Measurements from ENCODE around the gene BCL7A.
"Not testable (repeated sequence)": the region's sequence is repeated elsewhere in the genome, so short reads cannot be mapped to it uniquely, and the experiment has no call there.

Gene BCL7A

DNA sequence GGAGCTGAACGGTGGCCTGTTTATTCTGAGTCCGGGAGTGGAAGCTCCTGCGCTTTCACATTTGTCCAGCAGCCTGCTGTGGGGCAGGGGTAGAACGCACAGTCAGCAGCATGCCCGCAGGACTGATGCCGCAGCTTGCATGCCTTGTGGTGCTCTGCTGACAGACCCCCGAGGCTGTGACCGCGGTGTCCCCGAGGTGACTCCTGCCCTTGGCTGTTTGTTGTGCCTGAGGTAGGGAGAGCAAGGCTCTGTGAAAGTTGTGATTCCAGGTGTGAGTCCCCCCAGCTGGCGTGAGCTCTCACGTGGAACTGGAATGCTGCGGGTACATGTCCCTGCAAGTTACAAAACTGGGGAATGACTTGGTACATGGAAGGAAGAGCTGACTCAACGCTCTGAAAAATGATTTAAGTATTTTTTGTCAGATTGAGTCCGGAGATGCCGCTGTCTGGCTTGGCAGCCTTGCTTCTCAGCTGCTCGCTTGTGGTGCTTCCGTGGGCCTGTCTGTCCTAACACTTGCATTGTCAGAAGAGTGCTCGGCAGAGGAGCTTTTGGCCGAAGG lies 75.0 kb downstream of the BCL7A start:
- H3K9me3 Mint-ChIP-seq = no peaks in the 10 kb centered on the region
- H3K4me1 Mint-ChIP-seq = peaks cover 58% of the 10 kb centered on the region
- no peak for DNase-seq
- peak overlapping the region in 1 of 2 donors; percentile 47 for H3K4me3 Mint-ChIP-seq
- H3K27ac Mint-ChIP-seq = peak overlapping the region in 1 of 2 donors; percentile 10
- no peak for ATAC-seq
- no peaks in the 10 kb centered on the region for H3K27me3 Mint-ChIP-seq

DNA sequence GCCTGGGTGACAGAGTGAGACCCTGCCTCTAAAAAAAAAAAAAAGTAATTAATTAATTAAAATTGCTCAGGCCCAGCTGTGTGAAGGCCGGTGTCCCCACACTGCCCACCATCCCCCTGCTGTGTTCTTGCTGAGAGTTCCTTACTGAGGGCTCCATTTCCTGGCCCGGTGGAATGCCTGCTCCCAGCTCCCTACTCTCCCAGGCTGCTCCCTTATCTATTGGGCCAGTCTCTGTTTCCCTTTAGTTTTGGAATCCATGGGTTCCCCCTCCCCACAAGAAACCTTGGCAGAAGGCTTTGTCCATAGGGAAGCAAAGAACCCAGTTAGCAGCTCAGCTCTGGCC lies 75.9 kb downstream of the BCL7A start:
- H3K4me1 Mint-ChIP-seq = peaks cover 63% of the 10 kb centered on the region
- no peaks in the 10 kb centered on the region for H3K27me3 Mint-ChIP-seq
- no peaks in the 10 kb centered on the region for H3K9me3 Mint-ChIP-seq
- no peak for ATAC-seq
- H3K27ac Mint-ChIP-seq = peak overlapping the region in 1 of 2 donors; percentile 88
- H3K4me3 Mint-ChIP-seq = peak overlapping the region; percentile 68 to 78
- DNase-seq = no peak

GRCh38 chr12:122097927-122098756 lies 76.5 kb downstream of the BCL7A start:
- Mint-ChIP-seq H3K4me1 (peaks cover 65% of the 10 kb centered on the region), H3K9me3 (no peaks in the 10 kb centered on the region), H3K27ac (peak overlapping the region; percentile 67 to 88), H3K4me3 (peak overlapping the region; percentile 68 to 78), H3K27me3 (no peaks in the 10 kb centered on the region)
- DNase-seq (no peak), ATAC-seq (peak; percentile 66)

DNA sequence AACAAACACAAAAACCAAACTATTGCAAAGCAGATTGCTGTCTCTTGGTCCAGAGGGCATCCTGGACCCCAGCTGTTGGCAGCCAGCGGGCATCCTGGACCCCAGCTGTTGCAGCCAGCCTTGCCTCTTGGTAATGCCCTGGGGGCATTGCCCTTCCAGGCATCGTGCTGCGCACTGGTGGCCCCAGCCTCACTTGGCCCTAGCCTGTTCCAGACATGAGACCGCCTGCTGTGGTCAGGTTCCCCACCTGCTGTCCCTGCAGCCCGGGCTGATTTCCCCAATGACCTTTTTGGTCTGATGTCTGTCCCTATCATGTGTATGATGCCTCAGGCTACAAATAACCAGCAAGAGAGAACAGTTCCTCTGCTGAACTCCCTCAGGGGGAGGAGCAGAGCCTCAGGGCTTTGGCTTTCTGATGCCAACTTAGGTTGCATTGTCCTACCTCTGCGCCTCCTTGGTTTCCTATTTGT lies 77.6 kb downstream of the BCL7A start:
- no peaks in the 10 kb centered on the region for H3K27me3 Mint-ChIP-seq
- DNase-seq = no peak
- peaks cover 72% of the 10 kb centered on the region for H3K4me1 Mint-ChIP-seq
- ATAC-seq = peak; percentile 34
- H3K4me3 Mint-ChIP-seq = peak overlapping the region; percentile 68 to 78
- H3K27ac Mint-ChIP-seq = peak overlapping the region in 1 of 2 donors; percentile 35
- H3K9me3 Mint-ChIP-seq = no peaks in the 10 kb centered on the region

GRCh38 chr12:122099856-122100255 lies 78.2 kb downstream of the BCL7A start:
- Mint-ChIP-seq H3K4me3 (peak overlapping the region; percentile 36 to 78), H3K27ac (peak overlapping the region in 1 of 2 donors; percentile 72), H3K27me3 (no peaks in the 10 kb centered on the region), H3K4me1 (peaks cover 78% of the 10 kb centered on the region), H3K9me3 (no peaks in the 10 kb centered on the region)
- ATAC-seq (peak; percentile 39), DNase-seq (no peak)

DNA sequence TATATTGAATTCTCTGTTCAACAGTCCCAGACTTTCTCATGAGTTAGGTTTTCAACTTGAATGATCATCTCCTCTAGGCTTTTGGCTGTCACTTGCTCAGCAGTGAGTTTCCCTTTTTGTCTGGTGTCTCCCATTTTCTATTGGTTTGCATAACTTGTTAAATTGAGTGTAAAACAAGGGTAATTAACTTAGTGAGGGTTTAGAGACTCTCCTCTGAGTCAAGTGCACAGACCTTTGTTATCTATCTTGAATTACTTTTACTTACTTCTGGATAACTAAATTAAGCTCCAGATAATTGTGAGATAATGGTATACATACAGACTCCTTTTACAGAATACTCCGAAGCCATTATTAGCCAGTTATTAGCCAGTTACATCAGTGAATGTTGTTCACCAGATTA lies 78.9 kb downstream of the BCL7A start:
- Mint-ChIP-seq H3K27me3 (no peaks in the 10 kb centered on the region), H3K4me1 (peaks cover 85% of the 10 kb centered on the region), H3K9me3 (no peaks in the 10 kb centered on the region), H3K27ac (peak overlapping the region in 1 of 2 donors; percentile 85), H3K4me3 (peak overlapping the region; percentile 15 to 78)
- no peak for DNase-seq
- no peak for ATAC-seq

DNA sequence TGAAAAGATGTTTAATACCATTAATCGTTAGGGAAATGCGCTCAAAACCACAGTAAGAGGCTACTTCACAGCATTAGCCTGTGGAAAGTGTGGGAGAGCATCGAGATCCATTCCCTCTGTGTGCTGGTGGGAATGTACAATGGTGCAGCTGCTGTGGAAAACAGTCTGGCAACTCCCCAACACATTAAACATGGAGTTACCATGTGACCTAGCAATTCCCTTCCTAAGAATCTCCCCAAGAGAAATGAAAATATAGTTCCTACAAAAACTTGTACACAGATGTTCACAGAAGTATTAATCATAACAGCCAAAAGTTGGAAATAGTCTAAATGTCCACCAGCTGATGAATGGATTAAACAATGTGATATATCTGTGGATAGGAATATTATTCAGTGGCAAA lies 80.6 kb downstream of the BCL7A start:
- DNase-seq (no peak), ATAC-seq (no peak)
- H3K9me3 Mint-ChIP-seq = no peaks in the 10 kb centered on the region
- no peak overlapping the region for H3K4me3 Mint-ChIP-seq
- no peak overlapping the region for H3K27ac Mint-ChIP-seq
- peaks cover 88% of the 10 kb centered on the region for H3K4me1 Mint-ChIP-seq
- H3K27me3 Mint-ChIP-seq = no peaks in the 10 kb centered on the region

DNA sequence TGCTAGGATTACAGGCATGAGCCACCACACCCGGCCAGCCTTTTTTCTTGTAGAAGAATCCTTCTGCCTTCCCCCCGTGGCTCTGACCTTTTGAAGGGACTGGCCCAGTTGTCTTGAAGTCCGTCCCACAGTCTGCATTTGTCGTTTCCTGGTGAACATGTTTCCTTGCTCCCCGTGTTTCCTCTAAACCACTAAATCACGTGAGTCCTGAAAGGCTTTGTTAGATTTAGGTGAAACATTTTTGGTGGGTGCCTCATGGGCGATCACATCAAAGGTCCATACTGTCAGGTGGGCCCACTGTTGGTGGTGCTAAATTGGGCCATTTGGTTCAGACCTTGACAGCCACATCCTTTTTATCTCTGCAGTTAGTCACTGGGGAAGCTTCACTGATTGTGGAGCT lies 83.2 kb downstream of the BCL7A start:
- DNase-seq (peak in 1 of 2 donors; percentile 58), ATAC-seq (peak; percentile 68)
- H3K27me3 Mint-ChIP-seq = no peaks in the 10 kb centered on the region
- peaks cover 88% of the 10 kb centered on the region for H3K4me1 Mint-ChIP-seq
- peak overlapping the region; percentile 63 to 71 for H3K4me3 Mint-ChIP-seq
- peak overlapping the region; percentile 21 to 87 for H3K27ac Mint-ChIP-seq
- H3K9me3 Mint-ChIP-seq = no peaks in the 10 kb centered on the region

DNA sequence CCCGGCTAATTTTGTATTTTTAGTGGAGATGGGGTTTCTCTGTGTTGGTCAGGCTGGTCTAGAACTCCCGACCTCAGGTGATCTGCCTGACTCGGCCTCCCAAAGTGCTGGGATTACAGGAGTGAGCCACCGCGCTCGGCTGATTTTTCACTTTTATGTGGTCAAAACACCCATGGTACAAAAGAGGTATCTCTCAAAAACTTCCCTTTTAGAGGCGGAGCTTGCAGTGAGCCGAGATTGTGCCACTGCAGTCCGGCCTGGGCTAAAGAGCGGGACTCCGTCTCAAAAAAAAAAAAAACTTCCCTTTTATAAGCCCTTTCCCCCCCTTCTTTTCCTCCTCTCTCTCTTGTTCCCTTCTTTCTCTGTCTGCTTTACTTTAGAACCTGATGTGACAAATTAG lies 83.8 kb downstream of the BCL7A start:
- Mint-ChIP-seq H3K4me1 (peaks cover 88% of the 10 kb centered on the region), H3K4me3 (peak overlapping the region; percentile 63 to 65)
- H3K27me3 Mint-ChIP-seq, ATAC-seq, DNase-seq, H3K27ac Mint-ChIP-seq, H3K9me3 Mint-ChIP-seq: not testable (repeated sequence)

DNA sequence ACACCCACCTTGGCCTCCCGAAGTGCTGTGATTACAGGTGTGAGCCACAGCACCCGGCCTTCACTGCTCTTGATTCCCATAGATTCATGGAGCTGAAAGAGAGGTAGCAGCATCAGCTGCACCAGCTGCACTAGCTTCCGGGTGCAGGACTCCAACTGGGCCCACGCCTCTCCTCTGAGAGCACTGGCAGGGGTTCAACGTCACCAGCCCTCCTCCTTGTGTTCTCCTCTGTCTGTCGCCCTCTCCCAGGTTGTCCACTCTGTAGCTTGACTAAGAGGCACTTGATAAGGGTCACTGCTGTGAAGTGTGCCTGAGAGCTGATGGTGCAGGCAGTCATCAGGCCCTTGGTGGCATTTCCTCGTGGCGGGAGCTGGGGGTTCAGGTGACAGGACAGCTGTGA lies 85.2 kb downstream of the BCL7A start:
- ATAC-seq (no peak), DNase-seq (no peak)
- H3K9me3 Mint-ChIP-seq = no peaks in the 10 kb centered on the region
- peak overlapping the region in 1 of 2 donors; percentile 9 for H3K27ac Mint-ChIP-seq
- peaks cover 86% of the 10 kb centered on the region for H3K4me1 Mint-ChIP-seq
- no peaks in the 10 kb centered on the region for H3K27me3 Mint-ChIP-seq
- H3K4me3 Mint-ChIP-seq = peak overlapping the region; percentile 19 to 25

DNA sequence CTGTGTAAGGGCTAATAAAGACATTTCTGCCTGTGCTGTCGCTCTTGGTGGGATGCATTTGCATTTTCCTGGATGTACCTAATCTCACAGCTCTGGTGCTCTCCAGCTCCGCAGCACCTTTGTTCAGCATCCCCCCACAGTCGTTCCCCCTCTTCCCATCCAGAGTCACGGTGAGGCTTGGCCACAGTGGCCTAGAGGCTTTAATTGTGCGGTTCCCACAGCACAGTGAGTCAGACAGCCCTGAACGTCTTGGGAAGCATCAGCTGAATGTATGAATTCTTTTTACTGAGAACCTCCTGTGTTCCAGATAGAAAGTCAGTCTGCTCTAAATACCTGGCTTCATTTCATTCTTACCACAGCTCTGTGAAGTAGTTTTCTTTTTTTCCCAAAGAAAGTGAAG lies 85.6 kb downstream of the BCL7A start:
- Mint-ChIP-seq H3K4me3 (peak overlapping the region; percentile 34 to 62), H3K27ac (peak overlapping the region in 1 of 2 donors; percentile 9), H3K27me3 (no peaks in the 10 kb centered on the region), H3K9me3 (no peaks in the 10 kb centered on the region), H3K4me1 (peaks cover 90% of the 10 kb centered on the region)
- ATAC-seq (no peak), DNase-seq (no peak)

- no peak overlapping the region for H3K4me3 Mint-ChIP-seq
- H3K27me3 Mint-ChIP-seq = no peaks in the 10 kb centered on the region
- DNase-seq (no peak), ATAC-seq (no peak)
- no peaks in the 10 kb centered on the region for H3K9me3 Mint-ChIP-seq
- H3K27ac Mint-ChIP-seq = no peak overlapping the region
- H3K4me1 Mint-ChIP-seq = peaks cover 73% of the 10 kb centered on the region
Observed at GRCh38 chr12:122111089-122111641, 89.5 kb downstream of the BCL7A start.

Data from stimulated activated naive CD8-positive, alpha-beta T cell treated with anti-CD3 and anti-CD28 coated beads, Interleukin-15, amount 100 ng/mL, for 72 hours (primary cell).